IMR-90 (cell line): ENCODE results near the gene SSBP3. TPM values are rescaled to one million over a fixed set of nuclear protein-coding genes. Genes with fewer than 3 reads are reported as not detected.

ENCODE experiments used
- ATAC-seq: fragments of 200-7000 bp; cut with Tn5 transposase; 2 replicates; pipeline ENCODE4 v1.9.1; 2020; ENCODE audit warnings: low read depth, mild to moderate bottlenecking, moderate library complexity
- BruUV-seq: library from RNA; stranded (reverse); fragments of 400-500 nt; replicated peaks from 2 replicates; lab custom pipeline; 2021; lab: Mats Ljungman, UMichigan
- CTCF ChIA-PET: fragments of 300-600 bp; formaldehyde crosslinking; extraction: SDS; loops from one replicate; lab custom pipeline; 2021; ENCODE audit warnings: antibody characterized with exemption; lab: Yijun Ruan, JAX
- POLR2A ChIA-PET: fragments of 300-600 bp; sonication (Branson Sonifier 250); formaldehyde crosslinking; loops from one replicate; lab custom pipeline; 2022; ENCODE audit warnings: antibody characterized with exemption; ENCODE audit not compliant: unreplicated experiment; lab: Charles Lee
- DNase-seq: peaks from one replicate; pipeline ENCODE4 v3.0.0; 2013
- H2AFZ ChIP-seq: replicated peaks from 2 replicates; pipeline ENCODE3; 2013; ENCODE audit warnings: low read length, mild to moderate bottlenecking; ENCODE audit not compliant: poor library complexity
- H2AK5ac ChIP-seq: 2 replicates; pipeline ENCODE4 v1.6.1; 2013; ENCODE audit warnings: low read depth, low read length, inconsistent platforms
- H2AK9ac ChIP-seq: replicated peaks from 2 replicates; pipeline ENCODE3; 2013; ENCODE audit warnings: mild to moderate bottlenecking, low read depth, low read length, moderate library complexity; ENCODE audit not compliant: poor library complexity
- H2BK120ac ChIP-seq: 2 replicates; pipeline ENCODE4 v1.6.1; 2013; ENCODE audit warnings: low read depth, low read length, inconsistent platforms
- H2BK15ac ChIP-seq: 3 replicates; pipeline ENCODE4 v1.6.1; 2013; ENCODE audit warnings: low read depth, low read length, inconsistent platforms
- H2BK20ac ChIP-seq: 2 replicates; pipeline ENCODE4 v1.6.1; 2013; ENCODE audit warnings: low read depth, mild to moderate bottlenecking, inconsistent platforms, low read length, moderate library complexity
- H2BK5ac ChIP-seq: 2 replicates; pipeline ENCODE4 v1.6.1; 2013; ENCODE audit warnings: mild to moderate bottlenecking, low read depth, low read length, inconsistent platforms; ENCODE audit not compliant: poor library complexity, severe bottlenecking
- H3K14ac ChIP-seq: replicated peaks from 2 replicates; pipeline ENCODE4 v1.6.1; 2013; ENCODE audit warnings: low read depth, low read length, inconsistent platforms
- H3K18ac ChIP-seq: 2 replicates; pipeline ENCODE4 v1.6.1; 2013; ENCODE audit warnings: low read depth, low read length, control low read depth
- H3K23ac ChIP-seq: 2 replicates; pipeline ENCODE4 v1.6.1; 2013; ENCODE audit warnings: low read depth, low read length, inconsistent platforms
- H3K27ac ChIP-seq: 2 replicates; pipeline ENCODE4 v1.5.1; 2013; ENCODE audit warnings: mild to moderate bottlenecking, control low read depth, low read length; ENCODE audit not compliant: insufficient read depth
- H3K27me3 ChIP-seq: 2 replicates; pipeline ENCODE4 v1.6.1; 2013; ENCODE audit warnings: low read length; ENCODE audit not compliant: control insufficient read depth, insufficient read depth
- H3K36me3 ChIP-seq: 2 replicates; pipeline ENCODE4 v1.6.1; 2013; ENCODE audit warnings: low read length, mixed read lengths; ENCODE audit not compliant: control insufficient read depth, insufficient read depth
- H3K4ac ChIP-seq: 2 replicates; pipeline ENCODE4 v1.6.1; 2013; ENCODE audit warnings: low read depth, low read length, inconsistent platforms
- H3K4me1 ChIP-seq: 2 replicates; pipeline ENCODE4 v1.6.1; 2013; ENCODE audit warnings: low read length, mixed read lengths; ENCODE audit not compliant: control insufficient read depth, insufficient read depth
- H3K4me2 ChIP-seq: 2 replicates; pipeline ENCODE4 v1.6.1; 2013; ENCODE audit warnings: low read depth, mild to moderate bottlenecking, control low read depth, low read length, moderate library complexity
- H3K4me3 ChIP-seq: 2 replicates; pipeline ENCODE4 v1.5.1; 2013; ENCODE audit warnings: low read depth, mild to moderate bottlenecking, control low read depth, low read length, moderate library complexity; ENCODE audit not compliant: insufficient read depth
- H3K56ac ChIP-seq: 2 replicates; pipeline ENCODE4 v1.6.1; 2013; ENCODE audit warnings: low read length, inconsistent platforms; ENCODE audit not compliant: insufficient read depth; ENCODE audit errors: extremely low read depth
- H3K79me1 ChIP-seq, 2 experiments: 2 replicates each; pipeline ENCODE4 v1.6.1; 2013; ENCODE audit warnings: low read length in 2 of 2, inconsistent platforms in 1 of 2, low read depth in 1 of 2
- H3K9ac ChIP-seq: 2 replicates; pipeline ENCODE4 v1.6.1; 2013; ENCODE audit warnings: low read depth, low read length, control low read depth
- H3K9me1 ChIP-seq: 2 replicates; pipeline ENCODE4 v1.6.1; 2013; ENCODE audit warnings: low read length, inconsistent platforms; ENCODE audit not compliant: insufficient read depth
- H3K9me3 ChIP-seq: 2 replicates; pipeline ENCODE4 v1.6.1; 2013; ENCODE audit warnings: low read length; ENCODE audit not compliant: control insufficient read depth, insufficient read depth
- H4K20me1 ChIP-seq: 2 replicates; pipeline ENCODE4 v1.6.1; 2013; ENCODE audit warnings: low read length, inconsistent platforms; ENCODE audit not compliant: insufficient read depth
- H4K5ac ChIP-seq: 2 replicates; pipeline ENCODE4 v1.6.1; 2013; ENCODE audit warnings: mild to moderate bottlenecking, low read depth, low read length, control low read depth
- H4K8ac ChIP-seq, 2 experiments: 2 replicates each; pipeline ENCODE4 v1.6.1; 2013; ENCODE audit warnings: low read depth in 2 of 2, low read length in 2 of 2, control low read depth in 1 of 2, inconsistent platforms in 1 of 2
- H4K91ac ChIP-seq: 2 replicates; pipeline ENCODE4 v1.6.1; 2013; ENCODE audit warnings: low read depth, low read length, inconsistent platforms; ENCODE audit not compliant: insufficient read depth
- CEBPB ChIP-seq: IDR thresholded peaks from 2 replicates; pipeline ENCODE4 v1.6.1; 2012; ENCODE audit warnings: low read depth, low read length, improper control_type of control experiment
- MAFK ChIP-seq: IDR thresholded peaks from 2 replicates; pipeline ENCODE4 v1.6.1; 2012; ENCODE audit warnings: low read depth, low read length, improper control_type of control experiment
- MXI1 ChIP-seq: IDR thresholded peaks from 2 replicates; pipeline ENCODE4 v1.6.1; 2012; ENCODE audit warnings: low read depth, mild to moderate bottlenecking, low read length, moderate library complexity, borderline replicate concordance
- NFE2L2 ChIP-seq: fragments of 150-350 bp; IDR thresholded peaks from 2 replicates; pipeline ENCODE4 v1.6.1; 2016; ENCODE audit warnings: low read depth, mild to moderate bottlenecking, low read length
- RFX5 ChIP-seq: IDR thresholded peaks from 2 replicates; pipeline ENCODE4 v1.8.0; 2012; ENCODE audit warnings: low read depth, mild to moderate bottlenecking, low read length, moderate library complexity
- SMC3 ChIP-seq: fragments of 150-350 bp; IDR thresholded peaks from 2 replicates; pipeline ENCODE4 v1.6.1; 2016; ENCODE audit warnings: low read depth, mild to moderate bottlenecking, antibody characterized with exemption, low read length, moderate library complexity
- WGBS, 2 experiments: methylation state at CpG; one replicate each; pipeline versions ENCODE4 v1.1.5 to v1.1.7; 2013; ENCODE audit warnings: missing lambda C conversion rate in 2 of 2; ENCODE audit not compliant: insufficient read length in 1 of 2; ENCODE audit errors: extremely low coverage in 2 of 2; 5-methylcytosine and 5-hydroxymethylcytosine counted together
- dilution Hi-C: fragments of 300-500 bp; cut with HindIII; formaldehyde crosslinking; loops from one replicate; pipeline ENCODE4 v1.14.3; 2018; ENCODE audit warnings: low sequenced_read_pairs; ENCODE audit not compliant: unreplicated experiment
- in situ Hi-C: fragments of 300-500 bp; cut with MboI; formaldehyde crosslinking; loops from 3 replicates; pipeline ENCODE4 v1.14.3; 2019; ENCODE audit warnings: low sequenced_read_pairs, inconsistent platforms, mixed read lengths
- intact Hi-C: fragments of 100-400 bp; cut with micrococcal nuclease; formaldehyde crosslinking; loops from 2 replicates; pipeline ENCODE4 v1.10.0; 2022
- polyA plus RNA-seq, 3 experiments: library from polyadenylated mRNA; depleted of rRNA; stranded (reverse); fragments of >200 nt; gene quantifications; 2 replicates each; pipeline ENCODE4 v1.2.3, GENCODE V29; 2012; ENCODE audit warnings: low replicate concordance in 1 of 3
- total RNA-seq: library from RNA; depleted of rRNA; stranded (reverse); fragments of >200 nt; gene quantifications from 2 replicates; pipeline ENCODE4 v1.2.3, GENCODE V29; 2012

Gene SSBP3
- total and polyA plus RNA-seq, 2 of the 4 experiments (the other 2 are of a cell fraction), result 10.9 to 39.6 TPM

GRCh38 chr1:54276617-54277450 lies 129.4 kb downstream of the SSBP3 start:
- H2BK5ac ChIP-seq, result peak overlapping the region; percentile 48
- H2AFZ ChIP-seq, result no peak overlapping the region
- 0 out of 2 replicates have a peak overlapping the region, but pooled peaks have one; percentile 57 for H3K23ac ChIP-seq
- H2BK120ac ChIP-seq, result peak overlapping the region; percentile 45
- H3K9ac ChIP-seq, result 0 out of 2 replicates have a peak overlapping the region, but pooled peaks have one; percentile 21
- DNase-seq (no peak), ATAC-seq (no peak)
- H3K36me3 ChIP-seq, result peaks cover 19% of the 10 kb centered on the region
- peaks cover 70% of the 10 kb centered on the region for H3K4me1 ChIP-seq
- peaks cover 44% of the 10 kb centered on the region for H3K9me1 ChIP-seq
- H3K56ac ChIP-seq, result no peak overlapping the region
- H4K5ac ChIP-seq, result peak overlapping the region; percentile 32; the same call in 1 of the 2 replicates
- peak overlapping the region; percentile 74; the same call in 1 of the 2 replicates for H3K27ac ChIP-seq
- peak overlapping the region; percentile 91 for H2AK5ac ChIP-seq
- no peaks in the 10 kb centered on the region for H3K27me3 ChIP-seq
- H4K20me1 ChIP-seq, result peaks cover 8% of the 10 kb centered on the region; the same call in 1 of the 2 replicates
- peak overlapping the region; percentile 54; the same call in 1 of the 2 replicates for H4K91ac ChIP-seq
- H2BK15ac ChIP-seq, result peak overlapping the region; percentile 74; the same call in 2 of the 3 replicates
- H3K14ac ChIP-seq, result peak overlapping the region; percentile 62; the same call in 1 of the 2 replicates
- H2AK9ac ChIP-seq, result peak overlapping the region; percentile 55
- H3K79me1 ChIP-seq, result peaks cover 36 to 80% of the 10 kb centered on the region in 2 experiments
- no peak for TF ChIP-seq CEBPB
- TF ChIP-seq MXI1, result no peak
- TF ChIP-seq MAFK, result no peak
- no peak for TF ChIP-seq RFX5
- no peak for TF ChIP-seq NFE2L2
- no peak for TF ChIP-seq SMC3
- H3K9me3 ChIP-seq, result no peaks in the 10 kb centered on the region
- 100% methylated on average over 4 of the region's 11 CpGs; no CpG with 5 or more reads in 1 of the 2 experiments for WGBS, 2 experiments
- peak overlapping the region in 1 of 2 experiments; percentile 88; a peak in 2 of 4 replicates for H4K8ac ChIP-seq
- in situ Hi-C loops (no loop called here), intact Hi-C loops (no loop called here), dilution Hi-C loops (no loop called here)
- ChIA-PET POLR2A (no interaction called here), CTCF (no interaction called here)
- H3K4me2 ChIP-seq, result 0 out of 2 replicates have a peak overlapping the region, but pooled peaks have one; percentile 6
- no TSS peak for BruUV-seq
- H2BK20ac ChIP-seq, result peak overlapping the region; percentile 63; the same call in 1 of the 2 replicates
- no peak overlapping the region for H3K4me3 ChIP-seq
- peak overlapping the region; percentile 35 for H3K4ac ChIP-seq
- H3K18ac ChIP-seq, result peak overlapping the region; percentile 63
